ENCODE data around the gene BORCS8. TPM values are rescaled to one million over a fixed set of nuclear protein-coding genes. Genes with fewer than 3 reads are reported as not detected.
A peak's percentile ranks its signal among the peaks of the same experiment; 100 is the strongest.

Gene BORCS8
- total and polyA plus RNA-seq, 2 of the 13 experiments (the other 11 are each of a cell fraction or from before 2014, with no cell fraction given): 9.6 to 13.3 TPM

DNA sequence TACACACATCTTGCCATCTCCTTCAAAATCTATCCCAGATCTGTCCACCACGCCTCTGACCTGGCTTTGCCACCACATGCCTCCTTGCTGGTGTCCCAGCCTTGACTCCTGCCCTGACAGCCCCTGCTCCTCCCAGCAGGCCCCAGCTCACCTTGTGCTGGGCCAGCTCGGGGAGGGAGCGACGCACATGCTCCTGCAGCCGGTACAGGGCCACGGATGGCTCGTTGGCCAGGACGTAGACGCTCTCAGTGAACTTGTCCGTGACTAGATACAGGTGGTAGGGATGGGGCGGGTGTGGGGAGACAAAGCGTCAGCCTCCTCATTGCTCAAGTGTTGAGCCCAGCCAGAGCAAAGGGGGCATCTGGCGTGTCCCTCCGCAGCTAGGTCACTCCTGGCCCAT is 5.2 kb downstream of the BORCS8 start:
- no peaks in the 10 kb centered on the region for H4K20me1 ChIP-seq (ENCODE audit: insufficient read depth, low read length)
- WGBS (ENCODE audit: low lambda C conversion rate): 95% methylated on average over 13 of the region's 14 CpGs
- DNase-seq (ENCODE audit: low spot score) (no peak), FAIRE-seq (no peak), ATAC-seq (no peak)
- no peak overlapping the region for H3K27ac ChIP-seq (ENCODE audit: extremely low read length, insufficient read depth, low read length)
- peaks cover 15% of the 10 kb centered on the region for H3K4me1 ChIP-seq (ENCODE audit: insufficient read depth, low read length)
- peaks cover 1 to 6% of the 10 kb centered on the region in 2 experiments; a peak in 3 of 5 replicates for H3K36me3 ChIP-seq (replicated peaks in 1 of 2; ENCODE audit: control insufficient read depth in 1 of 2, insufficient read depth in 2 of 2, low read length in 2 of 2)
- no peaks in the 10 kb centered on the region; a peak in 1 of 5 replicates for H3K27me3 ChIP-seq (ENCODE audit: control insufficient read depth in 1 of 2, insufficient read depth in 2 of 2, low read length in 2 of 2)
- in situ Hi-C loops (cut with HindIII; ENCODE audit: extremely low pct_ligation_motif_present, low pct_unique_long_range_greater_than_20kb) (no loop called here), intact Hi-C loops (cut with micrococcal nuclease; ENCODE audit: unreplicated experiment) (loop anchor here (1.0 kb wide), 1 partner anchor 39 kb away; no protein-coding TSS in a partner anchor)
- BruUV-seq (replicated peaks): no TSS peak
- no peak overlapping the region for H2AFZ ChIP-seq (ENCODE audit: low read length)
- POLR2A ChIA-PET: interaction anchor here (1.2 kb wide), 1 partner anchor 16 kb away, joined by 3 read pairs; the partner anchor contains the start of gene NR2C2AP
- H3K79me2 ChIP-seq (ENCODE audit: insufficient read depth, low read length): peaks cover 12% of the 10 kb centered on the region
- no peak for TF ChIP-seq TMF1 (CRISPR knock-in tag; IDR thresholded peaks at IDR 0.05; ENCODE audit: low read depth)
- TF ChIP-seq, protein P1, sequence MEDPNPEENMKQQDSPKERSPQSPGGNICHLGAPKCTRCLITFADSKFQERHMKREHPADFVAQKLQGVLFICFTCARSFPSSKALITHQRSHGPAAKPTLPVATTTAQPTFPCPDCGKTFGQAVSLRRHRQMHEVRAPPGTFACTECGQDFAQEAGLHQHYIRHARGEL (CRISPR knock-in tag; IDR thresholded peaks at IDR 0.05): no peak
- peak; percentile 57 for TF ChIP-seq AGO2 (optimal IDR thresholded peaks at IDR 0.05; ENCODE audit: low read depth, low read length)
- TF ChIP-seq, protein P2, sequence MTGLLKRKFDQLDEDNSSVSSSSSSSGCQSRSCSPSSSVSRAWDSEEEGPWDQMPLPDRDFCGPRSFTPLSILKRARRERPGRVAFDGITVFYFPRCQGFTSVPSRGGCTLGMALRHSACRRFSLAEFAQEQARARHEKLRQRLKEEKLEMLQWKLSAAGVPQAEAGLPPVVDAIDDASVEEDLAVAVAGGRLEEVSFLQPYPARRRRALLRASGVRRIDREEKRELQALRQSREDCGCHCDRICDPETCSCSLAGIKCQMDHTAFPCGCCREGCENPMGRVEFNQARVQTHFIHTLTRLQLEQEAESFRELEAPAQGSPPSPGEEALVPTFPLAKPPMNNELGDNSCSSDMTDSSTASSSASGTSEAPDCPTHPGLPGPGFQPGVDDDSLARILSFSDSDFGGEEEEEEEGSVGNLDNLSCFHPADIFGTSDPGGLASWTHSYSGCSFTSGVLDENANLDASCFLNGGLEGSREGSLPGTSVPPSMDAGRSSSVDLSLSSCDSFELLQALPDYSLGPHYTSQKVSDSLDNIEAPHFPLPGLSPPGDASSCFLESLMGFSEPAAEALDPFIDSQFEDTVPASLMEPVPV (CRISPR knock-in tag; IDR thresholded peaks at IDR 0.05): no peak
- TF ChIP-seq, protein P3, sequence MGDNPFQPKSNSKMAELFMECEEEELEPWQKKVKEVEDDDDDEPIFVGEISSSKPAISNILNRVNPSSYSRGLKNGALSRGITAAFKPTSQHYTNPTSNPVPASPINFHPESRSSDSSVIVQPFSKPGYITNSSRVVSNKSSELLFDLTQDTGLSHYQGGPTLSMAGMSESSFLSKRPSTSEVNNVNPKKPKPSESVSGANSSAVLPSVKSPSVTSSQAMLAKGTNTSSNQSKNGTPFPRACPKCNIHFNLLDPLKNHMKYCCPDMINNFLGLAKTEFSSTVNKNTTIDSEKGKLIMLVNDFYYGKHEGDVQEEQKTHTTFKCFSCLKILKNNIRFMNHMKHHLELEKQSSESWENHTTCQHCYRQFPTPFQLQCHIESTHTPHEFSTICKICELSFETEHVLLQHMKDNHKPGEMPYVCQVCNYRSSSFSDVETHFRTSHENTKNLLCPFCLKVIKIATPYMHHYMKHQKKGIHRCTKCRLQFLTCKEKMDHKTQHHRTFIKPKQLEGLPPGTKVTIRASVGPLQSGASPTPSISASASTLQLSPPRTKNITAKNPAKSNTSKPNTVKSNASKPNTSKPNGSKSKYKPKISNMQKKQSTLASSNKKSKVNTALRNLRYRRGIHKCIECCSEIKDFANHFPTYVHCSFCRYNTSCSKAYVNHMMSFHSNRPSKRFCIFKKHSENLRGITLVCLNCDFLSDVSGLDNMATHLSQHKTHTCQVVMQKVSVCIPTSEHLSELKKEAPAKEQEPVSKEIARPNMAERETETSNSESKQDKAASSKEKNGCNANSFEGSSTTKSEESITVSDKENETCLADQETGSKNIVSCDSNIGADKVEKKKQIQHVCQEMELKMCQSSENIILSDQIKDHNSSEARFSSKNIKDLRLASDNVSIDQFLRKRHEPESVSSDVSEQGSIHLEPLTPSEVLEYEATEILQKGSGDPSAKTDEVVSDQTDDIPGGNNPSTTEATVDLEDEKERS (CRISPR knock-in tag; IDR thresholded peaks at IDR 0.05): no peak
- H3K4me2 ChIP-seq (ENCODE audit: low read depth, low read length): no peak overlapping the region
- H3K9ac ChIP-seq (ENCODE audit: insufficient read depth, low read depth, low read length): no peak overlapping the region
- H3K4me3 ChIP-seq (replicated peaks in 1 of 3; ENCODE audit: insufficient read depth in 1 of 3, low read depth in 2 of 3, low read length in 3 of 3): no peak overlapping the region
- CTCF ChIA-PET (ENCODE audit: low intra/inter-chr PET ratio, low total read pairs): interaction anchor here (2.9 kb wide), 1 partner anchor 38 kb away, joined by 16 read pairs; no protein-coding TSS in a partner anchor
- no peaks in the 10 kb centered on the region for H3K9me3 ChIP-seq (ENCODE audit: low read length)
